ENCODE results near the gene HEATR5B.
"Not testable (repeated sequence)": the region's sequence is repeated elsewhere in the genome, so short reads cannot be mapped to it uniquely, and the experiment has no call there.

Gene HEATR5B

DNA sequence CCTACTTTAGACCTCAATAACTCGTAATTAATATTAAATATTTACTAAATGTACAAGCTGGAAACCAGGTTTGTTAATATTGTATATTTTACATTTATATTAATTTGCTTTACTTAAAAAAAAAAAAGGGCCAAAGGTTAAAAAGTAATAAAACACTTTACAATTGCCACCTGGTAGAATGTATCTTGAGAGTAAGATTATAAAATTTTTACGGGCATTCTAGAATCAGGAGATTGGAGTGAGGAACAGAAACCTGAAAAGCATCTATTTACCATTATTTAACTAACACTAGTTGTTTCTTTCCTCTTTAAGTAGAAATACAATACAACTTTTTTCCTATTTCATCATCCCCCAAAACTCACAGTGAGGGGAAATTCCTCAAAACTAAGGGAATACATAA, 102.3 kb downstream of the HEATR5B start:
- no peak for DNase-seq (ENCODE audit: low read depth)

DNA sequence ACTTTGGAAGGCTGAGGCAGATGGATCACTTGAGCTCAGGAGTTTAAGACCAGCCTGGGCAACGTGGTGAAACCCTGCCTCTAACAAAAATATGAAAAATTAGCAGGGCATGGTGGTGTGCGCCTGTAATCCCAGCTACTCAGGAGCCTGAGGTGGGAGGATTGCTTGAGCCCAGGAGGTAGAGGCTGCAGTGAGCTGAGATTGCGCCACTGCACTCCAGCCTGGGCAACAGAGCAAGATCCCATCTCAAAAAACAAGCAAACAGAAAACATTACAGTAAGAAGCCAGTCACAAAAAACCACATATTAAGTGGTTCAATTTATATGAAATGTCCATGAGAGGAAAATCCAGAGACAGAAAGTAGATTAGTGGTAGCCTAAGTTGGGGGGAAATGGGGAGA, 105.2 kb downstream of the HEATR5B start:
- not testable (repeated sequence) for DNase-seq (ENCODE audit: low read depth)

DNA sequence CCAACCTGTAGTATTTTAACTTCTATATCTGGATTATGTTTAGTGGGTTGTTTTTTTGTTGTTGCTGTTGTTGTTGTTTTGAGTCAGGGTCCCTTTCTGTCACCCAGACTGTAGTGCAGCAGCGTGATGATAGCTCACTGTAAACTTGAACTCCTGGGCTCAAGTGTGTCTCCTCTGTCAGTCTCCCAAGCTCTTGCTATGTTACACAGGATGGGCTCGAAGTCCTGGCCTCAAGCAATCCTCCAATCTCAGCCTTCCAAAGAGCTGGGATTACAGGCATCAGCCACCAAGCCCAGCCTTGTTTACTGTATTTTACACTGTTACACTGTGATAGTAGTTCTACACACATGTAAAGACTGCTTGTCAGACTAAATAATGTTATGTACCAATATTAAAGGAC, 108.1 kb downstream of the HEATR5B start:
- no peak for DNase-seq (ENCODE audit: low read depth)

- DNase-seq (ENCODE audit: low read depth), result no peak
Observed at GRCh38 chr2:36975306-36975705, 108.9 kb downstream of the HEATR5B start.

DNA sequence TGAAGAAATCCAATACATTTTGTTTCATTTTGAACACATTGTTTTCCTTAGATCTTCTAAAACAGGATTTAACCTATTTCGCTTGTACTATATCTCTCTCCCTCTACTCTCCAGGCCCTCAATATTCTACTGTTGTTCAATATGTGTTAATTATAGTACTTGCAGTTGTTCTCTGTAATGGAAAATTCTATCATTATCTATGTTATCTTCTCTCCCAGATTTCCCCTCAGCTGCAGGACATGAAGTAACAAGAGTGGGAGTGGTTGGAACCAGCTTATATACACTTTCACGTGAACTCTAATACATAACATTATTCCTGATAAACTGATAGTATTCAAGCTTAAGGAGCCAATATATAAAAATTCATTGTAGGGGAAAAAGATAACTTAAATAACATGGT, 110.9 kb downstream of the HEATR5B start:
- DNase-seq (ENCODE audit: low read depth), result no peak

GRCh38 chr2:36971990-36972389, 112.2 kb downstream of the HEATR5B start:
- no peak for DNase-seq (ENCODE audit: low read depth)

DNA sequence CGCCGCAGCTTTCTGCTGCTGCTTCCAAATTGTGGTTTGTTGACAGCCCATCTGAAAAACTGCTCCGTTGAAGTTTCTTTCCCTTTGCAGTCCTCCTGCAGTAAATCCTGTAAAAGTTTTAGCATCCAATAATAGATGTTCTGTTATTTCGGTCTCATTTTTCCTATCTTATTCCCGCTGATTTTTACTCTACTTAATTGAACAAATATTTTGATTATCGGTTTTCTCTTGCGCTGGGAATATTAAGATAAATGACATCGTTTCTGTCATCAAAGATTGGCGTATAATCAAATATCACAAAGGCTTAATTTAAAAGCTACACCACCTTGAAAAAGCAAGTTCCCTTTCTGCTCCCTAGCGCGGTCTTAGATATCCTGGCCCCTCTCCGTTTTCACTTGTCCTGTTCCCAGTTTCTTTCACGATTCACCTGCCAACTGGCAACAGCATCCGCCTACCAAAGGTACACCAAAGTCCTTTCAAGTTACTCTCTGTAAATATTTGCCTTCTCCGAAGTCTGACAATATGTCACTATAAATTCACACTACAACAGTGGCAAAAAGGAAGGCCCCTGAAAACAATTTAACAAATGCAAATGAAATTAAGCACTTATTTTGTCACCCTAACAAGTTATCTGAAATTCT, 116.8 kb downstream of the HEATR5B start:
- DNase-seq (ENCODE audit: low read depth), result no peak

DNA sequence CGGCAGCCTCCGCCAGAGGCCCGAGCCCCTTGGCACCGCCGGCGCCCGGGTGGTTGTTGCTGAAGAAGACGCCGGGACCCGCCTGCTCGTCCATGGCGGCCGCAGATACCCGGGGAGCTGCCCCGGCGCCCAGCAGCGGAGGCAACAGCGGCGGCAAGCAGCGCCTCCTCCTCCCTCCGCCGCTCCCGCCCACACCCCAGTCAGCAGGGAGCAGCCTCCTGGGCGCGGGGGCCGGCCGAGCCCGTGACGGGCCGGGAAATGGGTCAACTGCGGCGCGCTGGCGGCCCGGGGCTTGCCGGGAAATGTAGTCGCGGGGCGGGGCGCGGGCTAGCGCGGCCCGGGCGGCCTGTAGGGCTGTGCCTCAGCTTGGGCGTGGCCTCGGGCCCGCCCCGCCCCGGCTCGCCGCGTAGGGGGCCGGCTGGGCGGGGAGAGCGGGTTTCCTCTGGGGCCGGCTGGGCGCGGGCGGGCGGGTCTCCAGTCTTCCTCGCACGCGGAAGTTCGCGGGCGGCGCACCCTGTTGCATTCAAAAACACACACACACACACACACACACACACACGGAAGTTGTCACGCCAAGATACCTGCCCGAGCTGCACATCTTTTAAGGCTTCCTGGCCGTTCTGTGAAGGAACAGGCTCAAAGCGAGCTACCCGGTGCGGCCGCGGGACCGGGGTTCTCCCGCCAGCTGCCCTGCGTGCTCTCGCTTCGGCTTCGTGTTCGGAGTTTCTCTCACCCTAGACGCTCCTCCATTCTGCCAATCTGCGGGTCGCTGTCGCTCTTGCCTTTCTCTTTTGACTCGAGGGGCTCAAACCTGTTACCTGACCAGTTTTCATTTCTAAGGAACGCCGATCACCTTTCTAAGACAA, 117.6 kb downstream of the HEATR5B start, which contains the start of gene STRN:
STRN (minus strand) TSS at position 167 of the 866 bp plus-strand sequence; CDS start at position 94, 73 bp downstream.
- peak; percentile 95 for DNase-seq (ENCODE audit: low read depth)

- peak; percentile 7 for DNase-seq (ENCODE audit: low read depth)
Observed at GRCh38 chr2:36965751-36966369, 118.3 kb downstream of the HEATR5B start.

DNA sequence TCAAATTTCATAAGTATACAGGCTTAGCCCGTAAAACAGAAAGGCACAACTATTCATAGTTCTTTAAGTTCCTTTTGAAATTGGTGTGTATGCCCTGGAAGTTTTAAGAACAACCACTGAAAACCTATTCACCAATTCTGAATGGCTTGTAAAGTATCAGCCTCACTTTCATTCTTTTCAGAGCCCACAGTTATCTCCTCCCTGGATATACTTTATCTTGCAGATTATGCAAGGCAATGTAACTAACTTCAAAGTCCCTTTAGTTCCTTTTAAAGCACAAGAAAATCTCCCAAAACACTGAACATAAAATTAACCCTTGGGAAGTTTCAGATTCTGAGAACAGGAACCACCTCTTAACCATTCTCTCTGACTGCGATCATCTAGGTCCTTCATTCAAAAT, 119.0 kb downstream of the HEATR5B start:
- no peak for DNase-seq (ENCODE audit: low read depth)

DNA sequence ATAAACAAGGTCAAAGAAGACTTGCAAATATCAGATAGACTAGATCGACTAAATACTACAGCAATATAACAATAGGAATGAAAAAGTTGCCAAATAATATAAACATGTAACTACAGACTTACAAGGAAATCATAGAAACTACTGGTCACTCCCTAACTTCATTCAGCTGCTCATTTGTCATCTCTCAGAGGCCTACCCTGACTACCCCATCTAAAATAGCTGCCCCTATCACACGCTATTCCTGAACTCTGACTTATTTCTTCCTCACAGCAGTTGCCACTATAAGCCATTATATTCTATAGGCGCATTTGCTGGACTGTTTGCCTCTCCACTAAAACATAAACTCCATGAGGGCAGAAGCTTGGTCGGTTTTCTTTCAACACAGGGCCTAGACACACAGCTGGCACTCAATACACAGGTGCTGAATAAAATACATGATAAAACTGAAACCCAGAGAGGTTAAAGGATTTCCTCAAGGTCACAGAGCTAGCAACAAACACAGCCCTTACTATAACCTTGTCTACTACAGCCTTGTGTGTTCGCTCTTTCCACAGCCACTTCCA, 119.6 kb downstream of the HEATR5B start:
- DNase-seq (ENCODE audit: low read depth), result no peak

DNA sequence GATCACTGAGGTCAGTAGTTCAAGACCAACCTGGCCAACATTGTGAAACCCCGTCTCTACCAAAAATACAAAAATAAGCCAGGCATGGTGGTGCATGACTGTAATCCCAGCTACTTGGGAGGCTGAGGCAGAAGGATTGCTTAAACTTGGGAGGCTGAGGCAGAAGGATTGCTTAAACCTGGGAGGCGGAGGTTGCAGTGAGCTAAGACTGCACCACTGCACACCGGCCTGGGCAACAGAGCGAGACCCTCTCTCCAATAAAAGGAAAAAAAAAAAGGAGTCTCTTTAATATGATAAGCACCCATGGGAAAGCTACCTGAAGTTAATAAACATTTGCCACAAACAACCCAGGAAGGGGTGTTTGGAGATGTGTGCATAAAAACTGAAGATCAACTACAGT, 120.4 kb downstream of the HEATR5B start:
- no peak for DNase-seq (ENCODE audit: low read depth)

DNA sequence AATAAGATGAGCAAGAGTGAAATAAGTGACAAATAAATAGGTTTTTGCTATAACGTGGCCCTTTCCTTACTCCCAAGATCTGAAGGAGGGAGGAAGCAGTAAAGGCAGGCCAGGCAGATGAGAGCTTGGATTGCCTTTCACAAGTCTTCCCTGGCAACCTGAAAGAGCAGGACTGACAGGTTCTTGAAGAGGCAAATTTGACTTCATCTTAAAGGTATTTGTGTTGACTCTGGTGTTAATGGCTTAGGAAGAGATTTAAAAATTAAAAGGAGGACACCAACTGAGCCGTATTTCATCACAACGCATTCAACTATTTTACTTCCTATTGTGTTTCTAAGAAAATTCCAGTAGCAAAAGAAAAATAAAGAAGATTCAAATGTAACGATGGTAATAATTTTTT, 121.1 kb downstream of the HEATR5B start:
- no peak for DNase-seq (ENCODE audit: low read depth)

DNA sequence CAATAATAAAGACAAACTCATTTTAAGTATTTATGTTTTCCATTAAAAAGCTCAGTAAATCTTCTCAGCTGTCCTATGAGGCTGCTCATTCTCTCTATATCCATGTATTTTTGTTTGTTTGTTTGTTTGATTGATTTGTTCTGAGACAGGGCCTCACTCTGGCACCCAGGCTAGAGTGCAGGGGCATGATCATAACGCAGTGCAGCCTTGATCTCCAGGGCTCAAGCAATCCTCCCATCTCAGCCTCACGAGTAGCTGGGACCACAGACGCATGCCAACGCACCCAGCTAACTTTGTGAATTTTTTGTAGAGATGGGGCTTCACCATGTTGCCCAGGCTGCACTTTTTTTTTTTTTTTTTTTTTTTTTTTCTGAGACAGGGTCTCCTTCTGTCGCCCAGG, 123.4 kb downstream of the HEATR5B start:
- no peak for DNase-seq (ENCODE audit: low read depth)

- no peak for DNase-seq (ENCODE audit: low read depth)
Observed at GRCh38 chr2:36960005-36960675, 124.0 kb downstream of the HEATR5B start.

DNA sequence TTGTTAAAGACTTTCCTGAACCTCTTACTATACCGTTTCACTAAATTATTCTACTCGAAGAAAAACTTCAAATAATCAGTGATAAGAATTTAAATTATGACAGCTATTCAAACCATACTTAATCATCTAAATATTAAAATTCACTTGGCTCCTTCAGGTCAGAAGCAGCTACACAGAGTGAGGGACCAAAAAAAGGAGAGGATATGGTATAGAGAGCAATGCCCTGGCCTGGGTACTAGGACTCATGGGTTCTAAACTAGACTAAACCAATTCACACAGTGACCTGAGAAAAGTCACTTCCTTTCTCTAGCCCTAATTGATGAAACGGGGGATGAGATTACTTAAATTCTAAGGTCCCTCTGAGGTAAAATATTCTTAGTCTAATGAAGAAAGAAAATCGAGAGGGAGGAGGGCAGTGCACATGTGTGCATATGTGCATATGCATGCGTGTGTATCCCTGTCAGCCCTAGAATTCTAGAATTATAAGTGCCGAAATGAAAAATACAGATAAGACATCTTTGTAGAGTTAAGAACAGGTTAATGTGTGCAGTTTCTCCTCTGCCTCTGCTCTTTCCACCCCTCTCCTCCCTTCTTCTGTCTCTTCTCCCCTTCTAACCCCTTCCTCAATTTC, 129.1 kb downstream of the HEATR5B start:
- DNase-seq (ENCODE audit: low read depth), result no peak

- DNase-seq (ENCODE audit: low read depth), result no peak
Observed at GRCh38 chr2:36952748-36953197, 131.4 kb downstream of the HEATR5B start.

GRCh38 chr2:36951574-36951973, 132.6 kb downstream of the HEATR5B start:
- DNase-seq (ENCODE audit: low read depth), result no peak

DNA sequence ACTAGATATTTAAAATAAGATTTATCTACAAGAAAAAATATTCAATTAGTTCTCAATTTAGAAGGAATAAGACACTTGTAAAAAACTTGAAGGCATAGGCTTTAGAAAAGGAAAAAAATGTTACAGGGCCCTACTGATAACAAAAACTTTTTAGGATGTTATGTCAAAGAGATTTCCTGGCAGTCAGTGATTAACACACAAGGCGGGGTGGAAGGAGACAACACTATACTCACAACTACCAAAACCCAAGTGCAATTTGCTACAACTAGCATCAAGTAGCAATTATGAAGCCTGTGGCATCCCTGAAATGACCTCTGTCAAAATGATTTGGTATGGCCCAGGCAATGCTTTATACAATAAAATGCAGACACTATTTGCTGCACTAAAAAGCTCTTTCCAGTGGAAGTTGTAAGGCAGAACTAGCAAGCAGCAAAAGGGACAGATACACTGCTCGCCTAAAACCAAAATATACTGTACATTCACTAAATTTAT, 133.1 kb downstream of the HEATR5B start:
- DNase-seq (ENCODE audit: low read depth), result no peak

- DNase-seq (ENCODE audit: low read depth), result no peak
Observed at GRCh38 chr2:36949845-36950244, 134.3 kb downstream of the HEATR5B start.

DNA sequence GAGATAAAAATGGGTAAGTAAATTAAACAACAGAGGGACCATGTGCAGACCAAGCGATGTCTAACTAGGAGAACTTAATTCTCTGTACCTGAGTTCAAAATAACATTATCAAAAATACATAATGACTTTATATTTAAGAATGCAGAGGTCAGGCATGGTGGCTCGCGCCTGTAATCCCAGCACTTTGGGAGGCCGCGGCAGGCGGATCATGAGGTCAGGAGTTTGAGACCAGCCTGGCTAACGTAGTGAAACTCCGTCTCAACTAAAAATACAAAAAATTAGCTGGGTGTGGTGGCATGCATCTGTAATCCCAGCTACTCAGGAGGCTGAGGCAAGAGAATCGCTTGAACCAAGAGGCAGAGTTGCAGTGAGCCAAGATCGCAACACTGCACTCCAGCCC, 138.9 kb downstream of the HEATR5B start:
- not testable (repeated sequence) for DNase-seq (ENCODE audit: low read depth)

All from T-helper 22 cell (primary cell).